Endodermal cell (in vitro differentiated cells): ENCODE data around the gene CPED1. TPM values are rescaled to one million over a fixed set of nuclear protein-coding genes. Genes with fewer than 3 reads are reported as not detected.

Experiments
- DNase-seq: peaks from one replicate; pipeline ENCODE4 v3.0.0-alpha.2; 2017
- H3K27ac ChIP-seq: 2 replicates; pipeline ENCODE4 v1.5.1; 2013; ENCODE audit warnings: mild to moderate bottlenecking, low read depth, low read length, moderate library complexity
- H3K27me3 ChIP-seq: 2 replicates; pipeline ENCODE4 v1.6.1; 2013; ENCODE audit warnings: mild to moderate bottlenecking, low read length, moderate library complexity; ENCODE audit not compliant: insufficient read depth, control insufficient read depth, poor library complexity, severe bottlenecking
- H3K36me3 ChIP-seq: 2 replicates; pipeline ENCODE4 v1.7.0; 2013; ENCODE audit warnings: mild to moderate bottlenecking, low read length, moderate library complexity; ENCODE audit not compliant: control insufficient read depth, insufficient read depth
- H3K4me1 ChIP-seq: one replicate; pipeline ENCODE4 v1.7.0; 2013; ENCODE audit warnings: low read length; ENCODE audit not compliant: control insufficient read depth, insufficient read depth
- H3K4me3 ChIP-seq: 2 replicates; pipeline ENCODE4 v1.5.1; 2013; ENCODE audit warnings: mild to moderate bottlenecking, low read length, moderate library complexity
- H3K9ac ChIP-seq: 2 replicates; pipeline ENCODE4 v1.6.1; 2013; ENCODE audit warnings: mild to moderate bottlenecking, low read length, moderate library complexity; ENCODE audit not compliant: poor library complexity, severe bottlenecking; ENCODE audit errors: extremely low read depth
- H3K9me3 ChIP-seq: 2 replicates; pipeline ENCODE4 v1.6.1; 2013; ENCODE audit warnings: mild to moderate bottlenecking, low read length, moderate library complexity; ENCODE audit not compliant: control insufficient read depth
- H3K27ac Mint-ChIP-seq: 2 replicates; pipeline ENCODE4 v1.8.0; 2020; ENCODE audit warnings: mixed read lengths
- H3K27me3 Mint-ChIP-seq: 2 replicates; pipeline ENCODE4 v1.8.0; 2021; ENCODE audit warnings: mild to moderate bottlenecking, mixed read lengths; ENCODE audit not compliant: insufficient read depth
- H3K36me3 Mint-ChIP-seq: 2 replicates; pipeline ENCODE4 v1.8.0; 2020; ENCODE audit warnings: low read depth, mixed read lengths
- H3K4me1 Mint-ChIP-seq: 2 replicates; pipeline ENCODE4 v1.8.0; 2020; ENCODE audit warnings: mixed read lengths
- H3K4me3 Mint-ChIP-seq: 2 replicates; pipeline ENCODE4 v1.8.0; 2020; ENCODE audit warnings: mild to moderate bottlenecking, moderate library complexity, mixed read lengths
- H3K9me3 Mint-ChIP-seq: 2 replicates; pipeline ENCODE4 v1.8.0; 2020; ENCODE audit warnings: mild to moderate bottlenecking, mixed read lengths
- CTCF ChIP-seq: fragments of 200-600 bp; sonication (generic); conservative IDR thresholded peaks from 2 replicates; pipeline ENCODE4 v1.5.0; 2021; ENCODE audit warnings: antibody characterized with exemption, mild to moderate bottlenecking
- WGBS, 2 experiments: methylation state at CpG; one replicate each; pipeline versions ENCODE4 v1.1.5 to v1.1.7; 2013; ENCODE audit warnings: missing lambda C conversion rate in 2 of 2, mixed read lengths in 1 of 2; ENCODE audit not compliant: insufficient coverage in 1 of 2, insufficient read length in 1 of 2; 5-methylcytosine and 5-hydroxymethylcytosine counted together
- total RNA-seq, 2 donors: library from RNA; stranded (reverse); fragmentation: NEBNext Ultra II Directional in 1 of 2; extraction: Animal tissue kit (Norgen Biotek cat#: 25700) in 1 of 2; gene quantifications; 2 replicates in 1 of 2; 3 replicates in 1 of 2; pipeline ENCODE4 v1.2.1, GENCODE V29; 2021

Gene CPED1
- total RNA-seq, 2 donors from 2014 or later: 1.1 TPM; not detected in 1

GRCh38 chr7:121011401-121011800, 22.9 kb downstream of the CPED1 start:
- Histone ChIP-seq H3K9ac (no peak overlapping the region), H3K4me3 (no peak overlapping the region), H3K36me3 (no peaks in the 10 kb centered on the region), H3K27me3 (no peaks in the 10 kb centered on the region), H3K4me1 (peaks cover 3% of the 10 kb centered on the region), H3K9me3 (no peaks in the 10 kb centered on the region), H3K27ac (no peak overlapping the region)
- WGBS, 2 experiments: no CpG with 5 or more reads among the region's 1 CpG
- Mint-ChIP-seq H3K9me3 (no peaks in the 10 kb centered on the region), H3K27ac (no peak overlapping the region), H3K4me3 (no peak overlapping the region), H3K36me3 (no peaks in the 10 kb centered on the region), H3K27me3 (no peaks in the 10 kb centered on the region), H3K4me1 (peaks cover 6% of the 10 kb centered on the region)
- no peak for TF ChIP-seq CTCF
- DNase-seq: no peak

GRCh38 chr7:121012170-121012874, 23.8 kb downstream of the CPED1 start:
- WGBS, 2 experiments: 91 to 95% methylated on average over 5 to 6 of the region's 6 CpGs
- no peaks in the 10 kb centered on the region for H3K4me1 ChIP-seq

GRCh38 chr7:121012919-121013318, 24.4 kb downstream of the CPED1 start:
- H3K27me3 Mint-ChIP-seq: no peaks in the 10 kb centered on the region
- Histone ChIP-seq H3K4me3 (no peak overlapping the region), H3K4me1 (no peaks in the 10 kb centered on the region), H3K9ac (no peak overlapping the region), H3K27ac (no peak overlapping the region), H3K9me3 (no peaks in the 10 kb centered on the region), H3K27me3 (no peaks in the 10 kb centered on the region), H3K36me3 (no peaks in the 10 kb centered on the region)
- H3K36me3 Mint-ChIP-seq: no peaks in the 10 kb centered on the region
- H3K9me3 Mint-ChIP-seq: no peaks in the 10 kb centered on the region
- no peak for TF ChIP-seq CTCF
- peaks cover 2% of the 10 kb centered on the region for H3K4me1 Mint-ChIP-seq
- 90% methylated on average over 2 of the region's 2 CpGs; no CpG with 5 or more reads in 1 of the 2 experiments for WGBS, 2 experiments
- DNase-seq: no peak
- no peak overlapping the region for H3K4me3 Mint-ChIP-seq
- H3K27ac Mint-ChIP-seq: no peak overlapping the region

More at GRCh38 chr7:121012170-121012874, 23.8 kb downstream of the CPED1 start:
- DNase-seq: no peak
- Mint-ChIP-seq H3K4me1 (peaks cover 2% of the 10 kb centered on the region), H3K27ac (no peak overlapping the region), H3K36me3 (no peaks in the 10 kb centered on the region), H3K9me3 (no peaks in the 10 kb centered on the region), H3K27me3 (no peaks in the 10 kb centered on the region), H3K4me3 (no peak overlapping the region)
- H3K9ac ChIP-seq: no peak overlapping the region
- H3K4me3 ChIP-seq: no peak overlapping the region
- H3K36me3 ChIP-seq: no peaks in the 10 kb centered on the region
- H3K9me3 ChIP-seq: no peaks in the 10 kb centered on the region
- H3K27ac ChIP-seq: no peak overlapping the region
- no peak for TF ChIP-seq CTCF
- H3K27me3 ChIP-seq: no peaks in the 10 kb centered on the region
